ENCODE data around the gene PKNOX1. TPM values are rescaled to one million over a fixed set of nuclear protein-coding genes. Genes with fewer than 3 reads are reported as not detected.

Gene PKNOX1
- total and polyA plus RNA-seq, 9 of the 15 experiments (the other 6 are each of a cell fraction or from before 2014, with no cell fraction given), result 8.8 to 25.9 (median 13.2) TPM

- TF ChIP-seq PHF8 (IDR thresholded peaks at IDR 0.05; ENCODE audit: borderline replicate concordance, low read length), result peak; percentile 57; the same call in 1 of the 2 replicates
- TF ChIP-seq CREM (IDR thresholded peaks at IDR 0.05; ENCODE audit: low read depth), result peak; percentile 98
- no peak for TF ChIP-seq NR1H2 (CRISPR knock-in tag; IDR thresholded peaks at IDR 0.05)
- no peak for TF ChIP-seq ZBTB2 (IDR thresholded peaks at IDR 0.05)
- TF ChIP-seq CBX1 (IDR thresholded peaks at IDR 0.05; ENCODE audit: low read depth), result no peak; the same call in 1 of the 2 replicates
- peak; percentile 80; the same call in 1 of the 2 replicates for TF ChIP-seq FOXO4 (CRISPR knock-in tag; IDR thresholded peaks at IDR 0.05)
- TF ChIP-seq HDAC6 (IDR thresholded peaks at IDR 0.05; ENCODE audit: low read depth, low read length), result peak; percentile 42; the same call in 1 of the 2 replicates
- no peak for TF ChIP-seq MBD1 (CRISPR knock-in tag; IDR thresholded peaks at IDR 0.05)
- TF ChIP-seq BCL6 (CRISPR knock-in tag; IDR thresholded peaks at IDR 0.05), result no peak
- no peak for TF ChIP-seq CREBBP (IDR thresholded peaks at IDR 0.05; ENCODE audit: low read depth, low read length)
- TF ChIP-seq BCLAF1 (IDR thresholded peaks at IDR 0.05; ENCODE audit: borderline replicate concordance in 1 of 2, control insufficient read depth in 1 of 2, low read depth in 2 of 2, low read length in 1 of 2), result peak in 1 of 2 experiments; percentile 95; a peak in 2 of 4 replicates
- peak; percentile 47; the same call in 1 of the 2 replicates for TF ChIP-seq ATF4 (CRISPR knock-in tag; IDR thresholded peaks at IDR 0.05)
- no peak for TF ChIP-seq ZNF766 (CRISPR knock-in tag; conservative IDR thresholded peaks at IDR 0.05)
- TF ChIP-seq DACH1 (IDR thresholded peaks at IDR 0.05; ENCODE audit: partially characterized antibody), result no peak
- TF ChIP-seq SP2 (IDR thresholded peaks at IDR 0.05; ENCODE audit: extremely low read depth, low read depth, low read length, poor library complexity, severe bottlenecking), result peak; percentile 70
- TF ChIP-seq TSC22D4 (tag; IDR thresholded peaks at IDR 0.05), result no peak
- TF ChIP-seq SAFB2 (IDR thresholded peaks at IDR 0.05; ENCODE audit: borderline replicate concordance, low read depth, low read length, severe bottlenecking), result no peak
Measured at GRCh38 chr21:42973991-42974831, at the start of gene PKNOX1 (continued).

Measured in K562 (cell line).